BJ (cell line): ENCODE measurements around the gene NCL. TPM values are rescaled to one million over a fixed set of nuclear protein-coding genes. Genes with fewer than 3 reads are reported as not detected.

Source experiments
- CTCF ChIA-PET: fragments of 350-600 bp; formaldehyde crosslinking; extraction: SDS; loops from one replicate; lab custom pipeline; 2021; ENCODE audit warnings: antibody characterized with exemption, inconsistent platforms; lab: Yijun Ruan, JAX
- POLR2A ChIA-PET: fragments of 300-600 bp; sonication (Branson Sonifier 250); formaldehyde crosslinking; extraction: SDS; loops from one replicate; lab custom pipeline; 2021; ENCODE audit warnings: antibody characterized with exemption; lab: Charles Lee
- DNase-seq: peaks from one replicate; pipeline ENCODE4 v3.0.0-alpha.2; 2011; ENCODE audit warnings: low read depth
- H3K27me3 ChIP-seq: 2 replicates; pipeline ENCODE4 v1.6.0; 2011; ENCODE audit warnings: low read length; ENCODE audit not compliant: control insufficient read depth, insufficient read depth
- H3K36me3 ChIP-seq: 2 replicates; pipeline ENCODE4 v1.5.1; 2011; ENCODE audit warnings: low read length; ENCODE audit not compliant: control insufficient read depth, insufficient read depth
- H3K4me3 ChIP-seq: 2 replicates; pipeline ENCODE4 v1.5.1; 2011; ENCODE audit warnings: low read depth, mild to moderate bottlenecking, control low read depth, low read length
- polyA plus RNA-seq: library from polyadenylated mRNA; depleted of rRNA; stranded (reverse); fragments of >200 nt; gene quantifications from 2 replicates; pipeline ENCODE4 v1.2.3, GENCODE V29; 2011
- TF ChIP-seq, protein P1 (sequence below): IDR thresholded peaks from 2 replicates; pipeline ENCODE4 v1.5.1; 2011; ENCODE audit warnings: low read depth, mild to moderate bottlenecking, control low read depth, inconsistent platforms, low read length, moderate library complexity; ENCODE audit not compliant: insufficient read depth

Gene NCL
- polyA plus RNA-seq, 1 experiment: 76.9 TPM

DNA sequence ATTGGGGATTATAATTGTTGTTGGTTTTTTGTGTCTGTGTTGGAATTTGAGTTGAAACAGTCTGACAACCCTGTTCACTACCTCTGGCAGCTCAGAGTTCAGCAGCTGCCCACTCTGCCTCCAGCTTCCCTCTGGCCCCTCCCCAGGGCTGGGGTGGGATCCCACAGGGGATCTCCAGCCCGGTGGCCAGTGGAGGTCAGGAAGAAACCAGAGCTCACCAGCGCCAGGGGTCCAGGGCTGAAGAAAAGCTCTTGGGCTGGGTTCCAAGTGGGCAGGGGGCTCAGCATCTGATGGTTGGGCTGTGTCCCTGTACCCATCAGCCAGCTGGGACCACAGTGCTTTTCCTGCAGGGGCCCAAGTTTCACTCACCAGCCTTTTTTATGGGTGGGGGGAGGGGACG, 16.5 kb upstream of the NCL start:
- POLR2A ChIA-PET: interaction anchor here (0.6 kb wide), 1 partner anchor 16 kb away, joined by 7 read pairs; the partner anchor contains the start of gene NCL
- no peak overlapping the region for H3K4me3 ChIP-seq
- CTCF ChIA-PET: interaction anchor here (0.6 to 4.0 kb wide), 7 partner anchors 11 to 1437 kb away, joined by 3 to 52 read pairs (median 4); no protein-coding TSS in a partner anchor

DNA sequence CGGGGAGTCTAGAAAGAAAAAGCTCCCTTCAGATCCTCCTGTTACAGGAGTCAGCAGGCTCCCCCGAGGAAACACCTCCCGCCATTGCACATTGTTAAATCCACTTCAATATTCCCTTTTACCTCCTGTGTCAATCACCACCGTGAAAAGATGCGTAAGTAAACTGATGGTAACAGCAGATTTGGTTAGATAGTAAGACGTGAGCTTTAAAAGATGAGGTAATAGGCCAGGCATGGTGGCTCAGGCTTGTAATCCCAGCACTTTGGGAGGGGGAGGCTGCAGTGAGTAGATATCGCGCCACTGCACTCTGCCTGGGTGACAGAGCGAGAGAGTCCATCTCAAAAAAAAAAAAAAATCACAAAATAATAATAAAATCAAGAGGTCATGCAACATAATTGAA, 15.2 kb upstream of the NCL start:
- TF ChIP-seq, protein P1, sequence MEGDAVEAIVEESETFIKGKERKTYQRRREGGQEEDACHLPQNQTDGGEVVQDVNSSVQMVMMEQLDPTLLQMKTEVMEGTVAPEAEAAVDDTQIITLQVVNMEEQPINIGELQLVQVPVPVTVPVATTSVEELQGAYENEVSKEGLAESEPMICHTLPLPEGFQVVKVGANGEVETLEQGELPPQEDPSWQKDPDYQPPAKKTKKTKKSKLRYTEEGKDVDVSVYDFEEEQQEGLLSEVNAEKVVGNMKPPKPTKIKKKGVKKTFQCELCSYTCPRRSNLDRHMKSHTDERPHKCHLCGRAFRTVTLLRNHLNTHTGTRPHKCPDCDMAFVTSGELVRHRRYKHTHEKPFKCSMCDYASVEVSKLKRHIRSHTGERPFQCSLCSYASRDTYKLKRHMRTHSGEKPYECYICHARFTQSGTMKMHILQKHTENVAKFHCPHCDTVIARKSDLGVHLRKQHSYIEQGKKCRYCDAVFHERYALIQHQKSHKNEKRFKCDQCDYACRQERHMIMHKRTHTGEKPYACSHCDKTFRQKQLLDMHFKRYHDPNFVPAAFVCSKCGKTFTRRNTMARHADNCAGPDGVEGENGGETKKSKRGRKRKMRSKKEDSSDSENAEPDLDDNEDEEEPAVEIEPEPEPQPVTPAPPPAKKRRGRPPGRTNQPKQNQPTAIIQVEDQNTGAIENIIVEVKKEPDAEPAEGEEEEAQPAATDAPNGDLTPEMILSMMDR: no peak
- ChIA-PET CTCF (interaction anchor here (0.6 to 4.9 kb wide), 4 partner anchors 12 to 79 kb away, joined by 3 to 25 read pairs (median 4); no protein-coding TSS in a partner anchor), POLR2A (no interaction called here)
- DNase-seq: no peak
- H3K36me3 ChIP-seq: no peaks in the 10 kb centered on the region
- H3K27me3 ChIP-seq: no peaks in the 10 kb centered on the region
- no peak overlapping the region for H3K4me3 ChIP-seq

More for the DNA sequence above, 16.5 kb upstream of the NCL start:
- TF ChIP-seq, protein P1: no peak
- no peak for DNase-seq
- no peaks in the 10 kb centered on the region for H3K27me3 ChIP-seq
- H3K36me3 ChIP-seq: no peaks in the 10 kb centered on the region

DNA sequence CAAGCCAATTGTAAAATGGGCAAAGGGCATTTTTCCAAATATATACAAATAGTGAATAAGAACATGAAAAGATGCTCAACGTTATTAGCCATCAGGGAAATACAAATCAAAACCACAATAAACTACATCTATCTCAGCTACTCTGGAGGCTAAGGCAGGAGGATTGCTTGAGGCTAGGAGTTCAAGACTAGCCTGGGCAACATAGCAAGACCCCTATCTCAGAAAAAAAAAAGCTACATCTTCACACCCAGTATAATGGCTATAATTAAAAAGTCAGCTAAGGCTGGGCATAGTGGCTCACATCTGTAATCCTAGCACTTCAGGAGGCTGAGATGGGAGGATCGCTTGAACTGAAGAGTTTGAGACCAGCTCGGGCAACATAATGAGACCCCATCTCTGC, 12.6 kb upstream of the NCL start:
- DNase-seq: no peak
- Histone ChIP-seq H3K27me3 (no peaks in the 10 kb centered on the region), H3K4me3 (no peak overlapping the region), H3K36me3 (no peaks in the 10 kb centered on the region)
- ChIA-PET POLR2A (interaction anchor here (0.6 kb wide), 1 partner anchor 9 kb away, joined by 4 read pairs; no protein-coding TSS in a partner anchor), CTCF (interaction anchor here (4.9 kb wide), 1 partner anchor 9 kb away, joined by 25 read pairs; no protein-coding TSS in a partner anchor)
- TF ChIP-seq, protein P1: no peak

DNA sequence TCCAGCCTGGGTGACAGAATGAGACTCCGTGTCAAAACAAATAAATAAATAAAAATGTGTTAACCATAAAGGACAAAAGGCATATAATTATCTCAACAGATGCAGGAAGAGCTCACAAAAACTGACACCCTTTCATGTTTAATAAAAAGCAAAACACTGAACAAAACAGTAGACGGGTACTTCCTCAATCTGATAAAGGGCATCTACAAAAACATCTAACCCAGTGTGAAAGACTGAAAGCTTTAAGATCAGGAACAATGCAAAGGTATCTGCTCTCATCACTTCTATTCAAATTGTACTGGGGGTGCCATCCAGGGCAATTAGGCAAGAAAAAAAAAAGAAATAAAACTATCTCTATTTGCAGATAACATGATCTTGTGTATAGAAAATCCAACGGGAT, 11.7 kb upstream of the NCL start:
- H3K36me3 ChIP-seq: no peaks in the 10 kb centered on the region
- H3K27me3 ChIP-seq: no peaks in the 10 kb centered on the region
- H3K4me3 ChIP-seq: no peak overlapping the region
- CTCF ChIA-PET: interaction anchor here (0.7 to 4.9 kb wide), 2 partner anchors 8 to 41 kb away, joined by 3 to 25 read pairs; no protein-coding TSS in a partner anchor
- DNase-seq: no peak
- TF ChIP-seq, protein P1: no peak
- POLR2A ChIA-PET: no interaction called here

DNA sequence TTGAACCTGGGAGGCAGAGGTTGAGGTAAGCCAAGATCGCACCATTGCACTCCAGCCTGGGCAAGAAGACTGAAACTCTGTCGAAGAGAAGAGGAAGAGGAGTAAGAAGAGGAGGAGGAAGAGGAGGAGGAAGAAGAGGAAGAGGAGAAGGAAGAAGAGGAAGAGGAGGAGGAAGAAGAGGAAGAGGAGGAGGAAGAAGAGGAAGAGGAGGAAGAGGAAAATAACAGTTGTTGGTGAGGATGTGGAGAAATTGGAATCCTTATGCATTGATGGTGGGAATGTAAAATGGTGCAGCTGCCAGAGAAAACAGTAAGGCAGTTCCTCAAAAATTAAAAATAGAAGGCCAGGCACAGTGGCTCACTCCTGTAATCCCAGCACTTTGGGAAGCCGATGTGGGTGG, 8.5 kb upstream of the NCL start:
- CTCF ChIA-PET: interaction anchor here (2.6 kb wide), 1 partner anchor 10 kb away, joined by 9 read pairs; no protein-coding TSS in a partner anchor
- POLR2A ChIA-PET: no interaction called here
- Histone ChIP-seq H3K4me3 (no peak overlapping the region), H3K27me3 (no peaks in the 10 kb centered on the region), H3K36me3 (no peaks in the 10 kb centered on the region)
- TF ChIP-seq, protein P1: no peak
- DNase-seq: no peak
